ENCODE results near the gene RHEBL1. TPM values are rescaled to one million over a fixed set of nuclear protein-coding genes. Genes with fewer than 3 reads are reported as not detected.
A peak's percentile ranks its signal among the peaks of the same experiment; 100 is the strongest.

Gene RHEBL1
- total RNA-seq, 2 donors from 2014 or later: 20.6 to 28.3 TPM

GRCh38 chr12:49044660-49045059 lies 25.1 kb downstream of the RHEBL1 start:
- Mint-ChIP-seq H3K4me1 (ENCODE audit: low read depth) (no peaks in the 10 kb centered on the region), H3K27ac (peak overlapping the region; percentile 19), H3K9me3 (no peaks in the 10 kb centered on the region), H3K4me3 (no peak overlapping the region), H3K36me3 (ENCODE audit: insufficient read depth in 2 of 2) (peaks cover 18 to 19% of the 10 kb centered on the region in 2 donors), H3K27me3 (ENCODE audit: low read depth) (no peaks in the 10 kb centered on the region)
- ATAC-seq (replicated peaks in 1 of 2): no peak
- DNase-seq: no peak

GRCh38 chr12:49043856-49044258 lies 25.9 kb downstream of the RHEBL1 start:
- Mint-ChIP-seq H3K4me1 (ENCODE audit: low read depth) (no peaks in the 10 kb centered on the region), H3K4me3 (no peak overlapping the region), H3K9me3 (no peaks in the 10 kb centered on the region), H3K27ac (peak overlapping the region; percentile 6), H3K27me3 (ENCODE audit: low read depth) (no peaks in the 10 kb centered on the region), H3K36me3 (ENCODE audit: insufficient read depth in 2 of 2) (peaks cover 16 to 18% of the 10 kb centered on the region in 2 donors)
- DNase-seq (peak; percentile 80), ATAC-seq (replicated peaks in 1 of 2) (peak; percentile 78 to 80)

GRCh38 chr12:49043241-49043640 lies 26.5 kb downstream of the RHEBL1 start:
- H3K9me3 Mint-ChIP-seq: no peaks in the 10 kb centered on the region
- peaks cover 19 to 20% of the 10 kb centered on the region in 2 donors for H3K36me3 Mint-ChIP-seq (ENCODE audit: insufficient read depth in 2 of 2)
- H3K4me1 Mint-ChIP-seq (ENCODE audit: low read depth): no peaks in the 10 kb centered on the region
- no peak overlapping the region for H3K4me3 Mint-ChIP-seq
- DNase-seq (no peak), ATAC-seq (replicated peaks in 1 of 2) (no peak)
- peak overlapping the region; percentile 46 for H3K27ac Mint-ChIP-seq
- H3K27me3 Mint-ChIP-seq (ENCODE audit: low read depth): no peaks in the 10 kb centered on the region

GRCh38 chr12:49041881-49042484 lies 27.8 kb downstream of the RHEBL1 start:
- H3K27ac Mint-ChIP-seq: no peak overlapping the region
- DNase-seq (no peak), ATAC-seq (replicated peaks in 1 of 2) (no peak)
- H3K4me3 Mint-ChIP-seq: no peak overlapping the region
- H3K9me3 Mint-ChIP-seq: no peaks in the 10 kb centered on the region
- H3K27me3 Mint-ChIP-seq (ENCODE audit: low read depth): no peaks in the 10 kb centered on the region
- no peaks in the 10 kb centered on the region for H3K4me1 Mint-ChIP-seq (ENCODE audit: low read depth)
- peaks cover 15 to 20% of the 10 kb centered on the region in 2 donors for H3K36me3 Mint-ChIP-seq (ENCODE audit: insufficient read depth in 2 of 2)

GRCh38 chr12:49041036-49041880 lies 28.5 kb downstream of the RHEBL1 start:
- Mint-ChIP-seq H3K4me1 (ENCODE audit: low read depth) (no peaks in the 10 kb centered on the region), H3K27ac (no peak overlapping the region), H3K4me3 (no peak overlapping the region), H3K36me3 (ENCODE audit: insufficient read depth in 2 of 2) (peaks cover 13 to 24% of the 10 kb centered on the region in 2 donors), H3K9me3 (no peaks in the 10 kb centered on the region), H3K27me3 (ENCODE audit: low read depth) (no peaks in the 10 kb centered on the region)
- no peak for DNase-seq
- no peak for ATAC-seq (replicated peaks in 1 of 2)

- H3K27ac Mint-ChIP-seq: no peak overlapping the region
- DNase-seq (no peak), ATAC-seq (replicated peaks in 1 of 2) (no peak)
- no peak overlapping the region for H3K4me3 Mint-ChIP-seq
- H3K36me3 Mint-ChIP-seq (ENCODE audit: insufficient read depth in 2 of 2): peaks cover 10 to 25% of the 10 kb centered on the region in 2 donors
- H3K4me1 Mint-ChIP-seq (ENCODE audit: low read depth): no peaks in the 10 kb centered on the region
- no peaks in the 10 kb centered on the region for H3K9me3 Mint-ChIP-seq
- H3K27me3 Mint-ChIP-seq (ENCODE audit: low read depth): no peaks in the 10 kb centered on the region
Observed at GRCh38 chr12:49040364-49040855, 29.4 kb downstream of the RHEBL1 start.

- no peaks in the 10 kb centered on the region for H3K27me3 Mint-ChIP-seq (ENCODE audit: low read depth)
- no peaks in the 10 kb centered on the region for H3K9me3 Mint-ChIP-seq
- peaks cover 10 to 22% of the 10 kb centered on the region in 2 donors for H3K36me3 Mint-ChIP-seq (ENCODE audit: insufficient read depth in 2 of 2)
- H3K4me1 Mint-ChIP-seq (ENCODE audit: low read depth): no peaks in the 10 kb centered on the region
- ATAC-seq (replicated peaks in 1 of 2) (no peak), DNase-seq (no peak)
- no peak overlapping the region for H3K4me3 Mint-ChIP-seq
- H3K27ac Mint-ChIP-seq: no peak overlapping the region
Observed at GRCh38 chr12:49039421-49040363, 30.1 kb downstream of the RHEBL1 start.

- no peak overlapping the region for H3K27ac Mint-ChIP-seq
Observed at GRCh38 chr12:49038291-49038955, 31.4 kb downstream of the RHEBL1 start.

GRCh38 chr12:49037947-49038237 lies 31.9 kb downstream of the RHEBL1 start:
- no peak overlapping the region for H3K4me3 Mint-ChIP-seq
- H3K27ac Mint-ChIP-seq: no peak overlapping the region
- H3K4me1 Mint-ChIP-seq (ENCODE audit: low read depth): no peaks in the 10 kb centered on the region
- no peaks in the 10 kb centered on the region for H3K9me3 Mint-ChIP-seq
- DNase-seq (no peak), ATAC-seq (replicated peaks in 1 of 2) (no peak)
- H3K36me3 Mint-ChIP-seq (ENCODE audit: insufficient read depth in 2 of 2): peaks cover 4 to 20% of the 10 kb centered on the region in 2 donors
- no peaks in the 10 kb centered on the region for H3K27me3 Mint-ChIP-seq (ENCODE audit: low read depth)

More at GRCh38 chr12:49038291-49038955, 31.4 kb downstream of the RHEBL1 start:
- Mint-ChIP-seq H3K4me1 (ENCODE audit: low read depth) (no peaks in the 10 kb centered on the region), H3K27me3 (ENCODE audit: low read depth) (no peaks in the 10 kb centered on the region), H3K4me3 (no peak overlapping the region), H3K9me3 (no peaks in the 10 kb centered on the region), H3K36me3 (ENCODE audit: insufficient read depth in 2 of 2) (peaks cover 8 to 20% of the 10 kb centered on the region in 2 donors)
- DNase-seq: no peak
- no peak for ATAC-seq (replicated peaks in 1 of 2)

- Mint-ChIP-seq H3K27me3 (ENCODE audit: low read depth) (no peaks in the 10 kb centered on the region), H3K36me3 (ENCODE audit: insufficient read depth in 2 of 2) (peaks cover 4 to 17% of the 10 kb centered on the region in 2 donors), H3K4me3 (no peak overlapping the region), H3K4me1 (ENCODE audit: low read depth) (no peaks in the 10 kb centered on the region), H3K9me3 (no peaks in the 10 kb centered on the region), H3K27ac (no peak overlapping the region)
- DNase-seq: no peak
- ATAC-seq (replicated peaks in 1 of 2): no peak
Observed at GRCh38 chr12:49037111-49037946, 32.5 kb downstream of the RHEBL1 start.

- Mint-ChIP-seq H3K27me3 (ENCODE audit: low read depth) (no peaks in the 10 kb centered on the region), H3K27ac (no peak overlapping the region)
Observed at GRCh38 chr12:49036029-49036428, 33.8 kb downstream of the RHEBL1 start.

GRCh38 chr12:49034286-49034622 lies 35.5 kb downstream of the RHEBL1 start:
- no peak for DNase-seq
- Mint-ChIP-seq H3K36me3 (ENCODE audit: insufficient read depth in 2 of 2) (peaks cover 2 to 18% of the 10 kb centered on the region in 2 donors), H3K27ac (no peak overlapping the region), H3K4me1 (ENCODE audit: low read depth) (no peaks in the 10 kb centered on the region), H3K4me3 (no peak overlapping the region), H3K9me3 (no peaks in the 10 kb centered on the region), H3K27me3 (ENCODE audit: low read depth) (no peaks in the 10 kb centered on the region)
- ATAC-seq (replicated peaks in 1 of 2): no peak

More at GRCh38 chr12:49036029-49036428, 33.8 kb downstream of the RHEBL1 start:
- DNase-seq (no peak), ATAC-seq (replicated peaks in 1 of 2) (no peak)
- no peak overlapping the region for H3K4me3 Mint-ChIP-seq
- peaks cover 2 to 18% of the 10 kb centered on the region in 2 donors for H3K36me3 Mint-ChIP-seq (ENCODE audit: insufficient read depth in 2 of 2)
- no peaks in the 10 kb centered on the region for H3K4me1 Mint-ChIP-seq (ENCODE audit: low read depth)
- H3K9me3 Mint-ChIP-seq: no peaks in the 10 kb centered on the region
